Adipose tissue (tissue), 3 donors: ENCODE data around the gene WDR70. TPM values are rescaled to one million over a fixed set of nuclear protein-coding genes. Genes with fewer than 3 reads are reported as not detected.
"Not testable (repeated sequence)": the region's sequence is repeated elsewhere in the genome, so short reads cannot be mapped to it uniquely, and the experiment has no call there.

Experiments
- H3K27ac ChIP-seq: one replicate; pipeline ENCODE4 v1.5.1; 2013; ENCODE audit warnings: low read depth, low read length
- WGBS, 3 donors: extraction: QIAGEN DNeasy Blood & Tissue Kit; methylation state at CpG; one replicate each; pipeline ENCODE4 v1.1.7; 2013; 5-methylcytosine and 5-hydroxymethylcytosine counted together
- polyA plus RNA-seq, 3 donors: library from polyadenylated mRNA; stranded (reverse); fragments of 200-250 nt; gene quantifications; one replicate each; pipeline ENCODE4 v1.2.3, GENCODE V29; 2013
- donor health status: healthy with polysubstance abuse.
- donor health status: Bipolar disorder and iron deficiency.
- donor health status: healthy.

WDR70 gene
- polyA plus RNA-seq: 10 to 100 TPM in 2 of 3 donors, 1 to 10 TPM in 1; 6.5 to 16.1 (median 12.0) TPM

DNA sequence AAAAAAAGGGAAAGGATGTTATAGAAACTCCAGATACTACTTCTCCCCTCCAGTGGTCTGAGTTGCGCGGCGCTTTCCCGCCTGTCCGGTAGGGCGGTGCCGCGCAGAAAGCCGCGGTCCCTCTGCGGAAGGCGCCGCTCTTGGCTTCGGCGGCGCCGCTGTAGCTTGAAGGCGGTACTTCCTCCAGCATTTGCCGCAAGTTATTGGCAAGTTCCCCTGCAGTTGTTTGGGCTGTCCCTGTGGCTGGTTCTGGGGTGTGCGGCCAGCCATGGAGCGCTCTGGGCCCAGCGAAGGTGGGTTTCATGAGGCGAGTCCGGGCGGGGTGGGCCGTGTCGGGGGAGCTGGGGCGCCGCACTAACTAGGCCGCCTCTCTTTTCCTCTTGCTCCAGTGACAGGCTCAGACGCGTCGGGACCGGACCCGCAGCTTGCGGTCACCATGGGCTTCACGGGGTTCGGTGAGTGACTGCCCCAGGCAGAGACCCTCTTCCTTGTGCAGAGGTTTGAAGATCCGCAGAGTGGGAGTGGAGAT is at the start of gene WDR70:
TSS of gene WDR70 (plus strand) at position 219 of the 529 bp plus-strand sequence. CDS start at position 269, 50 bp downstream.
- H3K27ac ChIP-seq: not testable (repeated sequence)
- 0 to 1% (median 1%) methylated on average over 27 to 39 of the region's 39 CpGs for WGBS, 3 donors

DNA sequence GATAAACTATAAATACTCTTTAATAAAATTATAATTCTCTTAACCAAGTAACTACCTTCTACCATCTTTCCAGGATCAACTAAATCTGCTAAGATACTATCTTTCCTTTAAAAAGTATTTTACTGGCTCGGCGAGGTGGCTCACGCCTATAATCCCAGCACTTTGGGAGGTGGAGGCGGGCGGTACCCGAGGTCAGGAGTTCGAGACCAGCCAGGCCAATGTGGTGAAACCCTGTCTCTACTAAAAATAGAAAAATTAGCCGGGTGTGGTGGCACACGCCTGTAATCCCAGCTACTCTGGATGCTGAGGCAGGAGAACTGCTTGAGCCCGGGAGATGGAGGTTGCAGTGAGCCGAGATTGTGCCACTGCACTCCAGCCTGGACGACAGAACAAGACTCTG is 44.4 kb upstream of the WDR70 start:
- not testable (repeated sequence) for H3K27ac ChIP-seq
- 95 to 97% (median 96%) methylated on average over 12 of the region's 12 CpGs for WGBS, 3 donors

DNA sequence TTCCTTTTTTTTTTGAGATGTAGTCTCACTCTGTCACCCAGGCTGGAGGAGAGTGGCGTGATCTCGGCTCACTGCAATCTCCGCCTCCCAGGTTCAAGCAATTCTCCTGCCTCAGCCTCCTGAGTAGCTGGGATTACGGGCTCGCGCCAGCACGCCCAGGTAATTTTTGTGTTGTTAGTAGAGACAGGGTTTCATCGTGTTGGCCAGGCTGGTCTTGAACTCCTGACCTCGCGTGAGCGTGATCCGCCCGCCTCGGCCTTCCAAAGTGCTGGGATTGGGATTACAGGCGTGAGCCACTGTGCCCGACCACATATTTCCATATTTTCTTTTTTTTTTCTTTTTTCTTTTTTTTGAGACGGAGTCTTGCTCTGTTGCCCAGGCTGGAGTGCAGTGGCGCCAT is 36.4 kb upstream of the WDR70 start:
- WGBS, 3 donors: 98% methylated on average over 18 of the region's 18 CpGs
- H3K27ac ChIP-seq: not testable (repeated sequence)

DNA sequence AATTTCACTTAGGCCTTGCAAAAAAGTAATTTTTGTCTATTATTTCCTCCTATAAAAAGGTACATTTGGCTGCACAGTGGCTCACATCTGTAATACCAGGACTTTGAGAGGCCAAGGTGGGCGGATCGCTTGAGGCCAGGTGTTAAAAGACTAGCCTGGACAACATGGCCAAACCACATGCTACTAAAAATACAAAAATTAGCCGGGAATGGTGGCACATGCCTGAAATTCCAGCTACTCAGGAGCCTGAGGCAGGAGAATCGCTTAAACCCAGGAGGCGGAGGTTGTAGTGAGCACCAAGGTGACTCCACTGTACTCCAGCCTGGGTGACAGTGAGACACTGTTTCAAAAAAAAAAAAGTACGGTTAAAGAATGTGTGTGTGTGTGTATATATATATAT is 24.0 kb upstream of the WDR70 start:
- WGBS, 3 donors: 89 to 97% (median 96%) methylated on average over 6 of the region's 6 CpGs
- H3K27ac ChIP-seq: no peak overlapping the region

DNA sequence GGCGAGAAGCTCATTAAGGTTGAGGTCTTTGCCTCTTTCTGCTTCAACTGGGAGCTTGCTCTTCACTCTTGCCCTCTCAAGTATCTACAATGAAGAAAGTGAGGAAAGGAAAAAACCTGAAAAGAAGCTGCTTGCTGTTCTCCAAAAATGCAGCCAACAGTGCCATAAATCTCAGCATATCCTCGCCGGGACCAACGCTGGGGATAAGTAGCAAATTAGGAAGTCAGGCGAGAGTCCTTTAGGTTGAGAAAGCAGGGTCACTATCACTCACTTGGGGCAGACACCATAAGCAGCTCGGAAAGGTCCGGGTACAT is 8.6 kb upstream of the WDR70 start:
- 0% methylated on average over 7 of the region's 7 CpGs for WGBS, 3 donors
- no peak overlapping the region for H3K27ac ChIP-seq

DNA sequence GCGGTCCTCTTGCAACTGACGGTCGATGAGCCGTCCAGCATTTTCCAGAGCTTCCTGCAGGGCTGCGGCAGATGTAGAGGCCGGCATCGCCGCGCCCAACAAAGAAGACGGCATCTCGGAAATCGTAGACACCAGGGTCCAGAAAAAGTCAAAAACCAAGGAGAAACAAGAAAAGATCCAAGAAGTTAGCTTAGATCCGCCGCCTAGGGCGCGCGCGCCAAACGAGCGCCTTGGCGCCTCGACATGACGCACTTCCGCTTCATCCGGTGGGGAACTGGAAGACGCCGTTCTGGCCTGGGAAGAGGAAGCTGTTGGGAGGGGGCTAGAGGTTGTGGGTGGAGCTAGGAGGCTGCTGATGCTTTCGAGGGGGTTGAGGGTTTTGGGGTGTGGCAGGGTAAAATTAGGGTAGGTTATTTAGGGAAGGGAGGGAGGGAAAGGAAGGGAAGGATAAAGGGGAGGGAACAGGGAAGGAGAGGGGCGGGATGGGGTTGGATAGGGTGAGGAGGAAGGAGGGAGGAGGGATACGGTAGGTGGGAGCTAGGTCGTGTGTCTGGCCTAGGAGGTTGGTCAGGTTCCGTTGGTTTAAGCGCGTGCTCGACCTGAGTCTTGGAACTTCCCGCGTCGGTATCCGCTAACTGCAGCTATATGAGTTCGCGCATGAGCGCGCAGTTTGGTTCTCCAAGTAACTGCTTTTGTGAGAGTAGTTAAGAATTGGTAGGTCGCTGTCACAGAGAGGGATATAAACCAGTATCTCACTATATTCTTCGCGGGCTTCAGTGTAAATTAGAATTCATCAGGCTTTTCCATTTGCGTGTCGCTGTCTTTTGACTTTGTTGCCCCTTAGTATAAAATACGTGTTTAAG is 8.0 kb upstream of the WDR70 start, which contains the start of gene NUP155:
TSS of gene NUP155 (minus strand) at position 243 of the 863 bp plus-strand sequence. CDS start at position 114, 129 bp downstream.
- WGBS, 3 donors: 1 to 2% (median 1%) methylated on average over 49 of the region's 49 CpGs
- H3K27ac ChIP-seq: peak within 1 kb of the TSS; percentile 70

DNA sequence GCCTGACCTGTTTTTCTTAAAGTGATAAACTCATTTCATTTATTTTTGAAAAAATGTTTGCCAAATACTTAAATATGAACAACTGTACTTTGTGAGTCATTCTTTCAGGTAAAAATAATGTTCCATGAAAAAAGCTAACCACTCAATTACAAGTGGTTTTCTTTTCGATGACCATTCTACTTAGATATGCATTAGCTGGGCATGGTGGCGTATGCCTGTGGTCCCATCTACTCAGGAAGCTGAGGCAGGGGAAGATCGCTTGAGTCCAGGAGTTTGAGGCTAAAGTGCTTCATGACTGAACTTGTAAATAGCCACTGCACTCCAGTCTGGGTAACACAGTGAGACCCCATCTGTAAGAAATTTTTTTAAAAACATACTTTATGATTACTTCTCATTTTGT is 4.0 kb upstream of the WDR70 start:
- 80 to 88% (median 85%) methylated on average over 3 of the region's 3 CpGs for WGBS, 3 donors
- H3K27ac ChIP-seq: no peak overlapping the region

DNA sequence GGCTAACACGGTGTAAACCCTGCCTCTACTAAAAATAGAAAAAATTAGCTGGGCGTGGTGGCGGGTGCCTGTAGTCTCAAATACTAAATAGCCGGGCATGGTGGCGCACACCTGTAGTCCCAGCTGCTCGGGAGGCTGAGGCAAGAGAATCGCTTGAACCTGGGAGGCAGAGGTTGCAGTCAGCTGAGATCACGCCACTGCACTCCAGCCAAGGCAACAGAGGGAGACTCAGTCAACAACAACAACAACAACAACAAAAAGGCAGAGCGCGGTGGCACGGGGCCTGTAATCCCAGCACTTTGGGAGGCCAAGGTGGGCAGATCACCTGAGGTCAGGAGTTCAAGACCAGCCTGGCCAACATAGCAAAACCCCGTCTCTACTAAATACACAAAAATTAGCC is 1.1 kb upstream of the WDR70 start:
- H3K27ac ChIP-seq: not testable (repeated sequence)
- WGBS, 3 donors: 90 to 97% (median 94%) methylated on average over 12 of the region's 12 CpGs

DNA sequence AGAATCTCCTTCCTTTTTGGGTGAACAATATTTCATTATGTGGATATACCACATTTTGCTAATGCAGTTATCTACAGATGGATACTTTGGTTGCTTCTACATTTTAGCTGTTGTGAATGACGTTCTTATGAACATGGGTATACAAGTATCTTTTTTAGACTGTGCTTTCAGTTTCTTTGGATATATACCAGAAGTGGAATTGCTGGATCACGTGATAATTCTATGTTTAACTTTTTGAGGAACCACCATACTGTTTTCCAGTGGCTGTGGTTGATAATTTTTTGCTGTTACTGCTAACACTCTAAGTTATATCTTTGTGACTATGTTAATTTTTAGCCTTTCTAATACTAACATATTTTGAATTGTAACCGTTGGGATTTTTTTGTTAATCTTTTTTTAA is 12.5 kb downstream of the WDR70 start:
- 78 to 89% (median 79%) methylated on average over 3 of the region's 3 CpGs for WGBS, 3 donors
- H3K27ac ChIP-seq: no peak overlapping the region

DNA sequence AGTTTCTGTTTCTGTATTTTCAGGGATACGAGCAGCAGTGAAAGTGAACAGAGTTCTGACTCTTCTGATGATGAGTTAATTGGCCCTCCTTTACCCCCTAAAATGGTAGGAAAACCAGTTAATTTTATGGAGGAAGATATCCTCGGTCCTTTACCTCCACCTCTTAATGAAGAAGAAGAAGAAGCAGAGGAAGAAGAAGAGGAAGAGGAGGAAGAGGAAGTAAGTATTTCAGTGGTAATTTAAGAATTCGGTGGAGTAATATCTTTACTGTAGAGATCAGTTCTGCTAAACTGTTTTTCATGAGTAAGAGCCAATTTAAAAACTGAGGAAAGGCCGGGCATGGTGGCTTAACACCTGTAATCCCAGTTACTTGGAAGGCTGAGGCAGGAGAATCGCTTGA is 17.2 kb downstream of the WDR70 start:
- no peak overlapping the region for H3K27ac ChIP-seq
- 68 to 92% (median 76%) methylated on average over 5 of the region's 5 CpGs for WGBS, 3 donors

DNA sequence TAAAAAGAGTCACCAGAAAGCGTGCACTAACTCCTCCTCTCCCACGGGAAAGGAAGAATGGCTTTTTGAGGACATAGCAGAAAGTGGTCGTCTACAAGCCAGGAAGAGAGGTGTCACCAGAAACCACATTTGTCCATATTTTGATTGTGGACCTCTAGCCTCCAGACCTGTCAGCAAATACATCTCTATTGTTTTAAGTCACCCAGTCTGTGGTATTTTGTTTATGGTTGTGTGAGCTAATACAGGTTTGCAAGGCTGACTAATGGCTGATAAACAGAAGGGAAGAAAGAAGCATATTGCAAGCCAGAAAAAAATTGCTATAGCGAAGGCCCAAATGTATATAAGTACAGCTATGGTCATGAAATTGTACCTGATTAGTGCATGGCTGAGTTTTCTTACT is 21.4 kb downstream of the WDR70 start:
- WGBS, 3 donors: 83 to 91% (median 84%) methylated on average over 4 of the region's 4 CpGs
- no peak overlapping the region for H3K27ac ChIP-seq

DNA sequence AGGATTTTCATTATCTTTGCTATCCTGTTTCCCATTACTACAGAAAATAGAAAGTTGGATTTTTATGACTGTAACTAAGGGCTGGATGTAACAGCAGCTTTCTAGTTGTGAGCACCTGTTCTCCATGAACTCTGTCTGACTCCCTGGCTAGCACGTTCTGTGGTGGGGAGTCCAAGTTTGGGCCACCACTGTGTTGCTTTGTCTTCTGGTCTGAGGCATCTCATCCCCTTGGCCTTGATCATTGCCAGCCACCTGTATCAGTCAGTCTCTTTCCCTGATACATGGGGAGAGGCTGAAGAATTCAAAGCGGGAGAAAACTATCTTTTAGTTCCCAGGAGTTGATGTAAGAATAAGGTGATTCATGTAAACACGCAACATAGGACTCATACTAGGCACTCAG is 33.4 kb downstream of the WDR70 start:
- no peak overlapping the region for H3K27ac ChIP-seq
- 89 to 93% (median 92%) methylated on average over 3 of the region's 3 CpGs for WGBS, 3 donors

DNA sequence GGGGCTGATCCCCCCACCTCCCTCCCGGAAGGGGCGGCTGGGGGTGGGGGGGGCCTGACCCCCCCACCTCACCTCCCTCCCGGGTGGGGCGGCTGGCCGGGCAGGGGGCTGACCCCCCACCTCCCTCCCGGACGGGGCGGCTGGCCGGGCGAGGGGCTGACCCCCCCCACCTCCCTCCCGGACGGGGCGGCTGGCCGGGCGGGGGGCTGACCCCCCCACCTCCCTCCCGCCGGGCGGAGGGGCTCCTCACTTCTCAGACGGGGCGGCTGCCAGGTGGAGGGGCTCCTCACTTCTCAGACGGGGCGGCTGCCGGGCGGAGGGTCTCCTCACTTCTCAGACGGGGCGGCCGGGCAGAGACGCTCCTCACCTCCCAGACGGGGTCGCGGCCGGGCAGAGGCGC is 36.3 kb downstream of the WDR70 start:
- 91 to 94% (median 92%) methylated on average over 7 to 14 of the region's 33 CpGs for WGBS, 3 donors

DNA sequence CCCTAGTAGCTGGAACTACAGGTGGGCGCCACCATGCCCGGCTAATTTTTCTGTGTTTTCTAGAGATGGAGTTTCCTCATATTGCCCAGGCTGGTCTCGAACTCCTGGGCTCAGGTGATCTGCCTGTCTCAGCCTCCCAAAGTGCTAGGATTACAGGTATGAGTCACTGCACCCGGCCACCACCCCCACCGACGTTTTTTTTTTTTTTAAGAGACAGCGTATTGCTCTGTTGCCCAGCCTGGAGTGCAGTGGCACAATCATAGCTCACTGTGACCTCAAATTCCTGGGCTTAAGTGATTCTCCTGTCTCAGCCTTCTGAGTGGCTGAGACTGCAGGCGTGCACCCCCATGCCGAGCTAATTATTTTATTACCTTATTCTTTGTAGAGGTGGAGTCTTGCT is 38.2 kb downstream of the WDR70 start:
- 91 to 95% (median 94%) methylated on average over 9 of the region's 9 CpGs for WGBS, 3 donors
- no peak overlapping the region for H3K27ac ChIP-seq

More for the DNA sequence above, 36.3 kb downstream of the WDR70 start:
- H3K27ac ChIP-seq: not testable (repeated sequence)

DNA sequence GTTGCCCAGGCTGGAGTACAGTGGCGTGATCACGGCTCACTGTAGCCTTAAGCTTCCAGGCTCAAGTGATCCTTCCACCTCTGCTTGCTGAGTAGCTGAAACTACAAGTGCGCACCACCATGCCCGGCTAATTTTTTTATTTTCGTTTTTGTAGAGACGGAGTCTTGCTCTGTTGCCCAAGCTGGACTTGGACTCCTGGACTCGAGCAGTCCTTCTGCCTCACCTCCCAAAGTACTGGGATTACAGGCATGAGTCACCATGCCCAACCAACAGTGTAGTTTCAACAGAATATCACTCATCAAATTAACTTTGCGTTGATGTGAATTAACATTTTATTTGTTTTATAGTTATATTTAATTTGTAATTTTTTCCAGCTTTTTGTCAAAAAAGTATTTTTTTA is 45.3 kb downstream of the WDR70 start:
- 91 to 94% (median 91%) methylated on average over 8 of the region's 8 CpGs for WGBS, 3 donors
- no peak overlapping the region for H3K27ac ChIP-seq

DNA sequence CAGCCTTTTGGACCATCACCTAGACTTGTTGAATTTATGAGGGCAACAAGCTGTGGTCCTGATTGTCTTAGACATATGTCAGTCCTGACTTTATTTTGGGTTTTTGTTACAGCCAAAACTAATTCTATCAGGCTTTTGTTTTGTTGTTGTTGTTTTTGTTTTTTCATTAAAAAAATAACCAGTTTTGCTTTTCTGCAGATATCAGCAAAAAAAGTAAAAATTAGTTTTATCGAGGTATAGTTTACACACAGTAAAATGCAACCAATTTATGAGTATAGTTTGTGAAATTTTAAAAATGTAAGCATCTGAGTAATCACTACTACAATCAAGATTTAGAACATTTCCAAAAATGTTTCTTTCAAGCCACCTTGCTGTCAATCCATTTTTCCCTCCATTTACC is 48.9 kb downstream of the WDR70 start:
- WGBS, 3 donors: 85 to 95% (median 88%) methylated on average over 1 of the region's 1 CpG
- H3K27ac ChIP-seq: no peak overlapping the region

DNA sequence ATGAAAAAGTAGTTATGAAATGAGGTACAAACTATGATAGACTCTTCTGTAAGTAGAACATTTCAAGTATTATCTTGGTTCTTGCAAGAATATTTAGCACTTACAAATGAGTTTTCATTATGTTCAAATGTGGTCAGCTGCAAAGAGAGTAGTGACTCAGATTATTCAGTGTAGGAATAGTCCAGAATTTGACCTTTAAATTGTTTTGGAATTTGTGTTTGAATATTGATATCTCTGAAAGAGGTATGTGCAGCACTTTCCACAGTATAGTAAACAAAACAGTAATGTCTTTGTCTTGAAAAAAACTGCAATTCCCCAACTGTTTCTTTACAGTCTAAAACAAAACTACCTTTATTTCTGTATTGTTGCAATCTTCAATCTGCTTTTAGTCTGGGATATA is 56.1 kb downstream of the WDR70 start:
- no peak overlapping the region for H3K27ac ChIP-seq

DNA sequence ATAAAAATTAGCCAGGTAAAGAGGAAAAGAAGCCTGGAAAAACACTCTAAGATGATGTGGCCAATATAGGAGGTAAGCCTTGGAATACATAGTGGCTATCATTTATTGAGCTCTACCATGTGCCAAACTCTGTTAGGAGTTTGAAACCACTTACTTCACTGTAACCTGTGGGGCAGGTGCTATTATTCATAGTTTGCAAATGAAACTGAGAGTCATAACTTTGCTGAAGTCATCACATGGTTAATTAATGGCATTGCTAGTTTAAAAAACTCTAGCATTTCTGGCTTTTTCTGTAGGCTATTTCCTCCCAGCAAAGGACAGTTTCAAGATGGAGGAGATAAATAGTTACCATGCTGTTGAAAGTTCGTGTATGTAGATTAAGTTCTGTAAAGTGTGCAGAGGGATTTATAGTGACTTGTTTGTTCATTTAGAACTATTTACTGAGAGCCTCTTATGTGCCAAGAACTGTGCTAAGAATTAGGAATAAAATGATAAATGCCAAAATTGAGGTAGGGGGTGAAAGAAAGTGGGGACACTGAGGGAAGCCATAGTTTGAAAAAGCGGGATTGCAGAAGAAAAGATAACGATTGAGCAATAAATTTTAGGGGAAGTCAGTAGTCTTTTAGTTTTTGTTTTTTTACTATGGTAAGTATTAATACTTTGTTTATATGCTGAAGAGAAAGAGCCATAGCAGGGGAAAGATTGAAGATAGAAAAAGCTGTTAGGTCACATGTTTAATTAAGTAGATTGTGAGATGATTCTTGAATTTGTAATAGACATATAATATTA is 57.2 kb downstream of the WDR70 start:
- WGBS, 3 donors: 83 to 91% (median 85%) methylated on average over 3 of the region's 3 CpGs
- H3K27ac ChIP-seq: no peak overlapping the region

DNA sequence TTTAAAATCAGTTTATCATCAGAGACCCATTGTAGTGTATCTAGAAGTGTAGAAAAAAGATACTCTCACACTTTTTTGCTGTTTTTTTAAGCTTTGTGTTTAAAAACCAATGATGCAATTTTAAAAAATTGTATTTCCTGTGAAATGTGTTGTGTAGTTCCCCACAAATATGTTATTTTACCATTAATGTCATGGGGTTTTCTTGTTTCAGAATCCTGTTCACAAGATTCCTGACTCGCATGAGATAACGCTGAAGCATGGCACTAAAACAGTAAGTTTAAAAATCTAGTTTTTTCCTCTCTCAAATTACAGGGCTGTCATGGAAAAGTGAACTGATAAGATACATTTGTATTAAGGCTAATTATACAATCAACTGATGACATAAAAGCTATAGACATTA is 58.6 kb downstream of the WDR70 start:
- 93 to 99% (median 96%) methylated on average over 2 of the region's 2 CpGs for WGBS, 3 donors
- H3K27ac ChIP-seq: no peak overlapping the region
